Measurements from ENCODE around the gene SLC15A3.
A peak's percentile ranks its signal among the peaks of the same experiment; 100 is the strongest.
"Not testable (repeated sequence)": the region's sequence is repeated elsewhere in the genome, so short reads cannot be mapped to it uniquely, and the experiment has no call there.

SLC15A3 gene

GRCh38 chr11:60912851-60913528 is 39.0 kb downstream of the SLC15A3 start:
- no peak for DNase-seq

GRCh38 chr11:60912223-60912850 is 39.6 kb downstream of the SLC15A3 start:
- no peak for DNase-seq

- no peak for DNase-seq
Observed at GRCh38 chr11:60910711-60911380, 41.1 kb downstream of the SLC15A3 start.

GRCh38 chr11:60910281-60910687 is 41.7 kb downstream of the SLC15A3 start:
- DNase-seq: no peak

GRCh38 chr11:60909680-60910280 is 42.2 kb downstream of the SLC15A3 start:
- DNase-seq: not testable (repeated sequence)

GRCh38 chr11:60908803-60909202 is 43.2 kb downstream of the SLC15A3 start:
- no peak for DNase-seq

GRCh38 chr11:60906132-60906972 is 45.6 kb downstream of the SLC15A3 start, which contains the start of gene PRPF19:
PRPF19 (minus strand) TSS chr11:60906585; CDS start chr11:60906382, 203 bp downstream.
- DNase-seq: peak; percentile 63

GRCh38 chr11:60905551-60906113 is 46.3 kb downstream of the SLC15A3 start:
- no peak for DNase-seq

GRCh38 chr11:60905047-60905446 is 46.9 kb downstream of the SLC15A3 start:
- no peak for DNase-seq

GRCh38 chr11:60902625-60903024 is 49.4 kb downstream of the SLC15A3 start:
- DNase-seq: no peak

GRCh38 chr11:60900673-60901404 is 51.1 kb downstream of the SLC15A3 start:
- DNase-seq: no peak

GRCh38 chr11:60899977-60900376 is 52.0 kb downstream of the SLC15A3 start:
- DNase-seq: no peak

GRCh38 chr11:60899046-60899936 is 52.7 kb downstream of the SLC15A3 start:
- no peak for DNase-seq

- DNase-seq: no peak
Observed at GRCh38 chr11:60897496-60897895, 54.5 kb downstream of the SLC15A3 start.

GRCh38 chr11:60895687-60896086 is 56.3 kb downstream of the SLC15A3 start:
- no peak for DNase-seq

- DNase-seq: no peak
Observed at GRCh38 chr11:60891103-60891741, 60.8 kb downstream of the SLC15A3 start.

GRCh38 chr11:60890696-60891095 is 61.3 kb downstream of the SLC15A3 start:
- DNase-seq: no peak

- DNase-seq: no peak
Observed at GRCh38 chr11:60889869-60890311, 62.1 kb downstream of the SLC15A3 start.

GRCh38 chr11:60887556-60887955 is 64.4 kb downstream of the SLC15A3 start:
- no peak for DNase-seq

Measured in cortex of kidney (tissue), 1 donor.